ENCODE results near the gene DLST. TPM values are rescaled to one million over a fixed set of nuclear protein-coding genes. Genes with fewer than 3 reads are reported as not detected.

The DLST gene
- total RNA-seq, 5 donors from 2014 or later (not counting 1 experiment from before 2014, with no cell fraction given): 88.3 to 128 (median 102) TPM

DNA sequence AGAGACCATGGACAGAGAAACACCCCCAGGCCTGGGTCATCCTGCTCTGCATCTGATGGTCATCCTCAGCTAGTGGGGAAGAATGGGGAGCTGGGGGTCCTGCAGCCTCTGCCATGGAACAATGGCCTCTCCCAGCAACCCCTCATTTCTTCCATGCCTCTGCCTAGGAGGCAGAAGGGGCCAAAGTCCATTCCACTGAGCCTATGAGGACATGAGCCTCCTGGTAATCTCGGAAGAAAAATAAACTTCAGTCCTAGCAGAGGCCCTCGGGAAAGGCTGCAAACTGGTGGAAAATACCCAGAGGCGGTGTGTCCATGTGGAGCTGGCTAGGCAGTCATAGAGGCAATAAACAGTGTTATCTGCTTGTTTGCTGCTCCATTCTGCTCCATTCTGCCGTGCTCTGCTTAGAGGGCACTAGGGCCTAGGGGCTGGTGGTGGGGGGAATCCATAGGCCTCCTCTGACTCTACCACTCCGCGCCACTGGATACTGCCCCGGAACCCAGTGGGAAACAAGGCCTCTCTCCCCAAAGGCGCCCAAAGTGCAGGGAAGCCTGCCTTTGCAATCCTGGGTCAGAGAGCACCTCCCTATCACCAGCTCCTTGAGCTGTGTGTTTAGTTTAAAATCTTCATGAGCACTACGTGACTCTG is 69.2 kb downstream of the DLST start:
- Histone ChIP-seq H3K9me3 (no peaks in the 10 kb centered on the region), H3K4me3 (ENCODE audit: control insufficient read depth in 1 of 2, extremely low read depth in 1 of 2, low read length in 1 of 2) (no peak overlapping the region), H3K27ac (ENCODE audit: low read length) (no peak overlapping the region), H3K27me3 (replicated peaks in 1 of 2; ENCODE audit: control insufficient read depth in 2 of 2, extremely low read depth in 1 of 2, insufficient read depth in 2 of 2, low read length in 1 of 2) (peaks cover 0 to 63% of the 10 kb centered on the region in 2 experiments), H3K36me3 (ENCODE audit: control insufficient read depth in 2 of 2, extremely low read depth in 1 of 2, insufficient read depth in 1 of 2, low read length in 1 of 2) (no peaks in the 10 kb centered on the region), H3K4me1 (ENCODE audit: control insufficient read depth in 1 of 2, extremely low read depth in 1 of 2, insufficient read depth in 2 of 2, low read length in 2 of 2) (peaks cover 0 to 19% of the 10 kb centered on the region in 2 experiments)
- POLR2A ChIA-PET: no interaction called here
- peaks cover 6 to 9% (median 9%) of the 10 kb centered on the region in 3 donors for H3K4me1 Mint-ChIP-seq
- H3K9me3 Mint-ChIP-seq: no peaks in the 10 kb centered on the region
- CTCF ChIA-PET: no interaction called here
- no peak overlapping the region for H3K4me3 Mint-ChIP-seq
- no peaks in the 10 kb centered on the region for H3K36me3 Mint-ChIP-seq
- ATAC-seq (replicated peaks in 1 of 4) (no peak), DNase-seq (no peak)
- whole genome bisulfite sequencing (ENCODE audit: insufficient coverage): 75% methylated on average over 3 of the region's 9 CpGs
- H3K27ac Mint-ChIP-seq: no peak overlapping the region
- H3K27me3 Mint-ChIP-seq: peaks cover 11 to 12% of the 10 kb centered on the region in 2 donors

DNA sequence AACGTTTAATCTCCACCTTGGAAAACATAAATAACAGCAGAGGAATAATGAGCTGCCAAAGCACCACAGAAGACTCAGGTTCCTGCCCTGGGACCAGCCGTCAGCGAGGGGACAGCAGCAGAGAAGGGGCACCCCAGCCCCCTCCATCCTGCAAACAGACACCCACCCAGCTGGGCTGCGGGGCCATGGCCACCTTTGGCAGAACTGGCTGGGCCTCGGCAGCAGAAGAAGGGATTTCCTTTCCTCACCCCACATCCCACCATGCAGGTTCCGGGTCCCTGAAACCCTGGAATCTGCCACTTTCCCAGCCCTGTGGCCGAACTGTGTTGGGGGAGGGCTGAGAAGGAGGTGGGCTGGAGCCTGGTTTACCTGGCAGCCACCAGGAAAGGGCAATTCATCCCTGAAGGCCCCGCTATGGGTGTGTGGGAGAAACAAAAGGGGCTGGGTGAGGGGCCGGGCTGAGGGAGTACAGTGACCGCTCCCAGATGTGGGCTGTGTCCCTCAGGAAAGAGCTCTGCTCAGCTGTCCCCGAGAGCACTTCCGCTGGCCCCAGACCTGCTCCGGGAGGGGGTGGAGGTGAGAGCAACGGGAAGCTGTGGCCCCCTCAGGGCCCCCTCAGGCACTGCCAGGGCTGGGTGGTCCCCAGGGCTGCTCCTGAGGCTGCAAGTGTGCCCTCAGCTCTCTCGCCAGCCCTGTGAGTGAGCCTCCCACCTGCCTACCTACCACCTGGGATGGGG is 69.9 kb downstream of the DLST start:
- Mint-ChIP-seq H3K4me3 (no peak overlapping the region), H3K36me3 (no peaks in the 10 kb centered on the region), H3K4me1 (peaks cover 4 to 7% (median 4%) of the 10 kb centered on the region in 3 donors), H3K9me3 (no peaks in the 10 kb centered on the region), H3K27me3 (peaks cover 11 to 16% of the 10 kb centered on the region in 2 donors), H3K27ac (no peak overlapping the region)
- Histone ChIP-seq H3K9me3 (no peaks in the 10 kb centered on the region), H3K4me1 (ENCODE audit: control insufficient read depth in 1 of 2, extremely low read depth in 1 of 2, insufficient read depth in 2 of 2, low read length in 2 of 2) (peaks cover 0 to 13% of the 10 kb centered on the region in 2 experiments), H3K27ac (ENCODE audit: low read length) (no peak overlapping the region), H3K36me3 (ENCODE audit: control insufficient read depth in 2 of 2, extremely low read depth in 1 of 2, insufficient read depth in 1 of 2, low read length in 1 of 2) (no peaks in the 10 kb centered on the region), H3K4me3 (ENCODE audit: control insufficient read depth in 1 of 2, extremely low read depth in 1 of 2, low read length in 1 of 2) (no peak overlapping the region), H3K27me3 (replicated peaks in 1 of 2; ENCODE audit: control insufficient read depth in 2 of 2, extremely low read depth in 1 of 2, insufficient read depth in 2 of 2, low read length in 1 of 2) (peaks cover 0 to 69% of the 10 kb centered on the region in 2 experiments)
- ATAC-seq (replicated peaks in 1 of 4) (no peak), DNase-seq (no peak)
- 56% methylated on average over 6 of the region's 15 CpGs for WGBS (ENCODE audit: insufficient coverage)
- POLR2A ChIA-PET: no interaction called here
- CTCF ChIA-PET: no interaction called here

DNA sequence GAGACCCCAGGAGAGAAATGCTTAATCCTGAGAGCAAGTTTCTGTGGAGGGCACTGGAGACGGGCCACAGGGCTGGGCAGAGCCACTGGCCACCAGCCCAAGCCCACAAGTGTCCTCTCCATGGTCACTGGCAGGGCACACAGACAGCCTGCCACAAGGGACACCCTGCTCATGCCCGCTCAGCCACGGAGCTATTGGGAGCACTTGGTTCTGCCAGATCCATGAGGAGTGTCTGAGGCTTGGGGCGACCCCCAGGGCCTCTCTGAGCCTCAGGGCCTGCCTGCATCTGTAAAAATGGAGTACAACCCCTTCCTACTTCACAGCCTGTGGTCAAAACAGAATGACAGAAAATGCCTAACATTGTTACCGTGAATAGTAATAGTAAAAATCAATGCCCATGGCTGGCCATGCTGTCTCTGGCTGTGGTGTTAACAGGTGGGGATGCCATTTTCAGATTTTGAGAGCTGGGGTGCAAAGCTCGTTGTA is 70.5 kb downstream of the DLST start:
- H3K4me1 ChIP-seq (ENCODE audit: control insufficient read depth in 1 of 2, extremely low read depth in 1 of 2, insufficient read depth in 2 of 2, low read length in 2 of 2): peaks cover 0 to 10% of the 10 kb centered on the region in 2 experiments
- no peaks in the 10 kb centered on the region for H3K9me3 ChIP-seq
- peaks cover 0 to 72% of the 10 kb centered on the region in 2 experiments for H3K27me3 ChIP-seq (replicated peaks in 1 of 2; ENCODE audit: control insufficient read depth in 2 of 2, extremely low read depth in 1 of 2, insufficient read depth in 2 of 2, low read length in 1 of 2)
- H3K27ac ChIP-seq (ENCODE audit: low read length): no peak overlapping the region
- 84% methylated on average over 4 of the region's 6 CpGs for WGBS (ENCODE audit: insufficient coverage)
- H3K27ac Mint-ChIP-seq: no peak overlapping the region
- no peaks in the 10 kb centered on the region for H3K36me3 ChIP-seq (ENCODE audit: control insufficient read depth in 2 of 2, extremely low read depth in 1 of 2, insufficient read depth in 1 of 2, low read length in 1 of 2)
- ChIA-PET POLR2A (interaction anchor here in 1 of 2 donors (0.5 kb wide), 1 partner anchor 20 kb away, joined by 6 read pairs; no protein-coding TSS in a partner anchor), CTCF (no interaction called here)
- ATAC-seq (replicated peaks in 1 of 4): no peak
- no peak for DNase-seq
- peaks cover 3 to 6% (median 3%) of the 10 kb centered on the region in 3 donors for H3K4me1 Mint-ChIP-seq
- no peak overlapping the region for H3K4me3 ChIP-seq (ENCODE audit: control insufficient read depth in 1 of 2, extremely low read depth in 1 of 2, low read length in 1 of 2)
- no peaks in the 10 kb centered on the region for H3K36me3 Mint-ChIP-seq
- H3K9me3 Mint-ChIP-seq: no peaks in the 10 kb centered on the region
- H3K27me3 Mint-ChIP-seq: peaks cover 13 to 16% of the 10 kb centered on the region in 2 donors
- no peak overlapping the region for H3K4me3 Mint-ChIP-seq

DNA sequence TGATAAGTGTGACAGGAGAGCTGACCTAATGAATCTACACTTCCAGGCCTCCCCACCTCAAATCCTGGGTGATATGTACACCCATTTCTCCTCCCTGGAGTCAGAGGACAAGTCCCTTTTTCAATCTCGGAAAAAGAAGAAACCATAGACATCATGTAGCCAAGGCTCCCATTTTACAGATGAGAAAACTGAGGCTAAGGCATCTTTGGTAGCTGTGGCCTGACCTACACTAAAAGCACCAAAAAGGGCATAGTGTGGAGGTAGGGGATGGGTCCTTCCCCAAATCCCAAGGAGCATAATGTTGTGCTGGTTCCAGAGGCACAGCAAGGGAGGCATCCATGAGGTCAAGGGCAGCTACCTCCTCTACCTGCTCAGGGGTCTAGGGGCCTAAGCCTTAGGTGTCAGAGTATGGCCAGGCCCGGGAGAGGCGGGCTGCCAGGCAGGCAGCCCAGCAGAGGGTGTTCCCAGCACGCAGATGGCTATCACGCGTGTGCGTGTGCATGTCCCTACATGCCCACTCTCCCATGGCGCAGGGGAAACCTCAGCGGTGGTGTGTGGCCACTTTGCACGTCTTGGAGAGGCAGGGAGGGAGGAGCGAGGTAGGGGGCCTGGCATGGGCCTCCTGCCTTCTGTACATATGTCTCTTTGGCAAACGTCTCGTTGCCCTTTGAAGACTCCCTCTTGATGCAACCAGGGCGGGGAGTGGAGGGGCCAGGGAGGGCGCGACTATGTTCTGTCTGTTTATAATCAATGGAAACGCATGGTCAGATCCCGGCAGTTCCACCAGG is 71.2 kb downstream of the DLST start:
- no peaks in the 10 kb centered on the region for H3K36me3 Mint-ChIP-seq
- ATAC-seq (replicated peaks in 1 of 4) (no peak), DNase-seq (no peak)
- CTCF ChIA-PET: no interaction called here
- H3K4me1 ChIP-seq (ENCODE audit: control insufficient read depth in 1 of 2, extremely low read depth in 1 of 2, insufficient read depth in 2 of 2, low read length in 2 of 2): peaks cover 0 to 10% of the 10 kb centered on the region in 2 experiments
- POLR2A ChIA-PET: interaction anchor here in 1 of 2 donors (0.5 kb wide), 1 partner anchor 21 kb away, joined by 6 read pairs; no protein-coding TSS in a partner anchor
- no peaks in the 10 kb centered on the region for H3K9me3 Mint-ChIP-seq
- no peaks in the 10 kb centered on the region for H3K9me3 ChIP-seq
- no peaks in the 10 kb centered on the region for H3K36me3 ChIP-seq (ENCODE audit: control insufficient read depth in 2 of 2, extremely low read depth in 1 of 2, insufficient read depth in 1 of 2, low read length in 1 of 2)
- no peak overlapping the region for H3K4me3 ChIP-seq (ENCODE audit: control insufficient read depth in 1 of 2, extremely low read depth in 1 of 2, low read length in 1 of 2)
- no peak overlapping the region for H3K4me3 Mint-ChIP-seq
- H3K27ac Mint-ChIP-seq: no peak overlapping the region
- no peak overlapping the region for H3K27ac ChIP-seq (ENCODE audit: low read length)
- peaks cover 13 to 16% of the 10 kb centered on the region in 2 donors for H3K27me3 Mint-ChIP-seq
- H3K4me1 Mint-ChIP-seq: peaks cover 3 to 6% (median 3%) of the 10 kb centered on the region in 3 donors
- WGBS (ENCODE audit: insufficient coverage): 77% methylated on average over 14 of the region's 18 CpGs
- H3K27me3 ChIP-seq (replicated peaks in 1 of 2; ENCODE audit: control insufficient read depth in 2 of 2, extremely low read depth in 1 of 2, insufficient read depth in 2 of 2, low read length in 1 of 2): peaks cover 0 to 72% of the 10 kb centered on the region in 2 experiments

Other genes starting within 250 kb of the DLST start
- 10 to 100 TPM; 38.7 to 46.2 (median 42.3) TPM for gene AREL1, start 168.8 kb upstream of the DLST start, total RNA-seq
- gene FCF1, start 168.8 kb upstream of the DLST start, total RNA-seq: 10 to 100 TPM; 38.8 to 48.8 (median 44.8) TPM
- 100 to 1,000 TPM in 2 of 5 donors, 10 to 100 TPM in 3; 73.0 to 121 (median 86.5) TPM for gene YLPM1, start 118.6 kb upstream of the DLST start, total RNA-seq
- gene PROX2, start 5.8 kb upstream of the DLST start, total RNA-seq: under 1 TPM in 2 of 5 donors, not detected in 3; 0.10 to 0.12 TPM
- 10 to 100 TPM in 1 of 5 donors, 1 to 10 TPM in 4; 3.2 to 15.3 (median 6.2) TPM for gene RPS6KL1, start 41.3 kb downstream of the DLST start, total RNA-seq
- gene PGF, start 73.7 kb downstream of the DLST start, total RNA-seq: under 1 TPM in 2 of 5 donors, not detected in 3; 0.09 to 0.29 TPM
- gene EIF2B2, start 121.0 kb downstream of the DLST start, total RNA-seq: 10 to 100 TPM; 19.4 to 31.5 (median 29.2) TPM
- 10 to 100 TPM; 17.3 to 28.2 (median 22.1) TPM for gene MLH3, start 169.6 kb downstream of the DLST start, total RNA-seq
- 10 to 100 TPM; 15.3 to 26.1 (median 21.5) TPM for gene ACYP1, start 182.1 kb downstream of the DLST start, total RNA-seq
- 1 to 10 TPM in 1 of 5 donors, under 1 TPM in 3, not detected in 1; 0.36 to 1.3 (median 0.56) TPM for gene ZC2HC1C, start 187.7 kb downstream of the DLST start, total RNA-seq
- 100 to 1,000 TPM in 3 of 5 donors, 10 to 100 TPM in 2; 78.9 to 121 (median 117) TPM for gene NEK9, start 245.1 kb downstream of the DLST start, total RNA-seq